OCI-LY3 (cell line): ENCODE results near the gene SASS6.

Experiments used
- CTCF ChIP-seq: fragments of 200-600, 300-600 bp; sonication (generic); IDR thresholded peaks from 2 replicates; pipeline ENCODE4 v1.5.1; 2014; ENCODE audit warnings: antibody characterized with exemption, low read length, low read depth
- EZH2phosphoT487 ChIP-seq: fragments of 200-600 bp; shearing (Covaris generic); IDR thresholded peaks from 2 replicates; pipeline ENCODE4 v1.6.1; 2018; ENCODE audit warnings: antibody characterized with exemption, mixed run types, low read depth

GRCh38 chr1:100061681-100062080 is 71.0 kb downstream of the SASS6 start:
- TF ChIP-seq CTCF (no peak), EZH2phosphoT487 (no peak)
